22Rv1 (cell line): ENCODE results near the gene PRDM2.

Experiments used
- H3K27ac ChIP-seq: fragments of 450-650 bp; 2 replicates; pipeline ENCODE4 v1.5.1; 2017
- CTCF ChIP-seq: fragments of 450-650 bp; IDR thresholded peaks from 2 replicates; pipeline ENCODE4 v1.5.1; 2017; ENCODE audit warnings: mild to moderate bottlenecking
- ZFX ChIP-seq: fragments of 450-650 bp; IDR thresholded peaks from 2 replicates; pipeline ENCODE4 v1.6.1; 2017; ENCODE audit warnings: antibody characterized with exemption, borderline replicate concordance

The PRDM2 gene

DNA sequence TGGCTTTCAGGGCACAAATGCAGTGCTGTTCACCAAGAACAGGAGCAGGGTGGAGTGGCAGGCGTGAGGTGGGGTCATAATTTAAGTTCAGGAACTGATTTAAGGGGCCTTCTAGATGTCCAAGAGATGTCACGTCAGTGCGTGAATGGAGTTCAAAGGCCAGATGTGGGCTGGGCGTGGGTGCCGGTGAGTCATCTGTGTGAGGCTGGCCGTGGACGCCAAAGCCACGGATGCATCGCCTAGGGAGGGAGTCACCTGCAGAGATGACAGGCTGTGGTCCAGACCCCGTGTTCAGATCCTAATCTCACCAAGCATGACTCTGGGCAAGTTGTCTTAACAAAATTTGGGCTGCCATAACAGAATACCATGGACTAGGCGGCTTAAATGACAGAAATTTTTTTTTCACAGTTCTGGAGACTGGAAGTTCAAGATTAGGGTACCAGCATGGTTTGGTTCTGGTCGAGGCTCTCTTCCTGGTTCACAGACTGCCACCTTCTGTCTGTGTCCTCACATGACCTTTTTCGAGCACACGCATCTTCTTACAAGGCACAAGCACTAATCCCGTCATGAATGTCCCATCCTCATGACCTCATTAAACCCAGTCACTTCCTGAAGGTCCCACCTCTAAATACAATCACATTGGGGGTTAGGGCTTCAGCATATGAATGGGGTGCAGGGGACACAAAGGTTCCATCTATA, 109.6 kb downstream of the PRDM2 start:
- TF ChIP-seq CTCF (no peak), ZFX (no peak)
- H3K27ac ChIP-seq, result no peak overlapping the region

DNA sequence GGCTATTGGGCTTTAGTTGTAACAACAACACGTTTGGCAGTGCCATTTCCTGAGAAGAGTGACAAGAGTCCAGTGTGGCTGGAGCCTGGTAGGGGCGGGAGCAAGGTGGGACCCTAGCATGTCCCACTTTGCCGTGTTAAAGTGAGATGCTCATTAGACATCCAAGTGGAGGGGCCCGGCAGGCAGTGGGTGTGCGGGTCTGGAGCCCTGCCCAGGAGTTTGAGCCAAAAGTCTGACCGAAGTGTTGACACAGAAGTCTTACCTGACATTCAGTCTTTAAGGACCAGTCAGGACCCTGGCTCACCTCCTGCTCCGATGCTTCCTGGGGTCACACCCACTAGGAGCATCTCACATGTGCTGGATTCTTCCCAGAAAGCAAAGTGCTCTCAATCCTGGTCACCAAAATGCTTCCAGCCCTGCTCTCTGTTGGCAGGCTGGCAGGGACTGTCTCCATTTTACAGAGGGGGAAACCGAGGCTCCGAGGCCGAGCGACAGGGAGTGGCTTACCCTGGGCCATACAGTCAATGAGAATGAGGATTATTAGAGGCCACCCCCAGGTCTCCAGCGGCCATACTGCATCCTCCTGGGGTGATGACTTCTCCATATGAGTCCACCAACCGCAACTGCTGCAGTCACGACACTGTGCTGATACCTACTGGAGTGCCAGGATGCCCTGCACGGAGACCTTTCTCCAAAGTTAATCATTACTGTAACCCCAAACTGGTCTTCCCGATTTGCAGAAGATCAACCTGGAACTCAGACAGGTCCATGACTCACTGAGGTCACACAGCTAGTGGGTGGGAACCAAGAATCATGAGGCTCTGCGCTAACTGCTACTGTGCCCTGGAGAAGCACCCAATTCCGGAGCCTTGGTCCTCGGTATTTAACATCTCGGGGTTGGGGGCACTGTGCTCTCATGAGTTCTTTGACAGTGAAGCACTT, 112.7 kb downstream of the PRDM2 start:
- no peak overlapping the region for H3K27ac ChIP-seq
- TF ChIP-seq CTCF, result no peak
- no peak for TF ChIP-seq ZFX

DNA sequence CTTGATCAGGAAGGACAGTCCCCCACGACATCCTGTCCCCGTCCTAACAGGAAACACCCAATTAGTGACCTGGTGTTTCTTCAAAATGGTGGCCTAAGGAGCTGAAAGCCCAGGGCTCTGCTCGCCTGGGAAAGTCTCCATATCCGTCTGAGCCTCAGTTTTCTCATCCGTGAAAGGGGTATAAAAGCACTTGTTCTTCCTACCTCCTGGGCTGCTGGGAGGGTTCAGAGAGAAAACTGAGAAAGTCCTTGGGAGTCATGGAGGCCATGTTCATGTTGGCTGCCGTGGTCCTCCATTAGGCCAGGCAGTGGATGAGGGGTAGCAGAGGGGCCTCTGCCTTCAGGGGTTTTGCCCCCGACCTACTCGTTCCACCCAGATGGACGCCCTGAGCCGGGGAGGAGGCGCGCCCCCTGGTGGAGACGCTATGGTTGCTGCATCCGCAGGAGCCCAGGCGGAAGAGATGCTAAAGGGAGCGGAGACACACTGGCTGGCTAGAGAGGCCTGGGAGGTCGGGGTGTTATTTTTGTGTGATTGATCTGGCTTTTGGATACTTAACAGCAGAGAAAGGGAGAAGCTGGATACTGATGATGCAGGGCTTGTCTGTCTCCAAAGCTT, 113.5 kb downstream of the PRDM2 start:
- TF ChIP-seq ZFX (no peak), CTCF (peak; percentile 54)
- H3K27ac ChIP-seq, result no peak overlapping the region

DNA sequence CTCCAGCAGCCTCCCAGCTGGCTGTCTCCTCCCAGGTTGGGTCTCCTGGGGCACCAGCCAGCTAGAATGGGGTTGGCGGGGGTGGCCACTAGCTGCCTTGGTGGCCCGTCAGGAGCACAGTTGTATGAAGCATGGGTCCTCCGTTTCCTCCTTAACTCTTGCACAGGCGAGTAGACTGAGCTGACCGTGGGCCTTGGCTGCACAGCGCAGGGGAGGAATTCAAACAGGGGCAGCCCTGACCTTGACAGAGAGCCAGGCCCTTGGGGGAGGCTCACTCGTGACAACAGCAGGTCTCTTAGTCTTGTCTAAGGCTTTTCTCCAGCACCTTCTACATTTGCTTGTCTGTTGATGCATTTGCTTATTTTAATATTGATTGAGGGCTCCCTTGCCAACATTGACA, 114.1 kb downstream of the PRDM2 start:
- TF ChIP-seq CTCF (no peak), ZFX (no peak)
- H3K27ac ChIP-seq, result no peak overlapping the region

DNA sequence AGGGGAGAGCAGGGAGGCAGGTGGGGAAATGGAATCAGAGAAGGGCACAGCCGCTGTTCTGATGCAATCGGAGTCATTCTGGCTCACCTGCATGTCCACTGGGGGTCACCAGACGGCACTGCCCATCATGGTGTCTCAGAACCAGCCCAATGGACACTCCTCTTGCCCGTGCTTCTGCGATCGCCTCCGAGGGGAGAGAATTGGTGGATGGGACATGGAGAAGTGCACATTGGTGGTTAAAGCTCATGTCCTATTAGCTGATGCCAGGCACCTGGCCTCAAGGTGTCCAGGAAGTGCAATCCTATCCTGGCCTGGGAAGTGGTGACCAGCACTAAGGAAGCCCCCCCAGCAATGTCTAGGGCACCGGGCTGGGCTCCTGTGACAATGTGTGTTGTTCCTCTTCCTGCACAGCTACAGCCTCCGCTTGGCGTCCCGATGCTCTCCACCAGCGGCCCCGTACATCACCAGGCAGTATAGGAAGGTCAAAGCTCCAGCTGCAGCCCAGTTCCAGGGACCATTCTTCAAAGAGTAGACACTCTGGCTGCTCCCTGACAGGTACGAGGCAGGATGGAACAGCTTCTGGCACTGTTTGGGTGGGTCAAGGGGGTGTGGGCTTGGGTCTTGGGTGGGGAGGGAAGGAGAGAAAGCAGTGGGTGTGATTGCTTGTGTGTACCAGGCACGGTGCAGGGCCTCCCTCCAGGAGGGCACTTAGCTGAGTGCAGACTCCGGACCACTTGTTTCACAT, 116.2 kb downstream of the PRDM2 start:
- no peak overlapping the region for H3K27ac ChIP-seq
- no peak for TF ChIP-seq CTCF
- TF ChIP-seq ZFX, result no peak

DNA sequence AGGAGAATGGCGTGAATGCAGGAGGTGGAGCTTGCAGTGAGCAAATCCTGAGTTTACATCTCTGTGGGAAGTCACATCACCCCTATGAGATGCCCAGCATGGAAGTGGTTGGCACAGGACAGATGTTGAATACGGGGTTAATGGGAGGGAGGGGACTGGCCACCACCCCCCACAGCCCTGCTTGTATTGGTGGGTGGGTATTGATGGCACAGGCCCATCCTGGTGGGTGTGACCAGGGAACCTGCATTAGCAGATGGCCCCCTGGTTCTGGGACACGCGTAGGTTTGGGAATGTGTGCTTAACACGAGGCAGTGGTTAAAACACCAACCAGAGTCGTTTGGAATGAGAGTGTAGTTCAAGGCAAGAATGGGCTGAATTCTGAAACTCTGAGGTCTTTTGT, 117.9 kb downstream of the PRDM2 start:
- TF ChIP-seq CTCF (no peak), ZFX (no peak)
- H3K27ac ChIP-seq, result no peak overlapping the region
